Umbilical cord (tissue), 2 donors: ENCODE data around the gene SH3BP1. TPM values are rescaled to one million over a fixed set of nuclear protein-coding genes. Genes with fewer than 3 reads are reported as not detected.

ENCODE experiments used
- DNase-seq: peaks from one replicate; pipeline ENCODE4 v3.0.0-alpha.2; 2015; ENCODE audit warnings: low spot score
- total RNA-seq: library from RNA; depleted of rRNA; stranded (reverse); fragments of >200 nt; gene quantifications from one replicate; pipeline ENCODE4 v1.2.3, GENCODE V29; 2014; ENCODE audit warnings: low replicate concordance; ENCODE audit not compliant: insufficient read depth

Gene SH3BP1
- total RNA-seq, 1 donor from 2014 or later = 11.8 TPM

DNA sequence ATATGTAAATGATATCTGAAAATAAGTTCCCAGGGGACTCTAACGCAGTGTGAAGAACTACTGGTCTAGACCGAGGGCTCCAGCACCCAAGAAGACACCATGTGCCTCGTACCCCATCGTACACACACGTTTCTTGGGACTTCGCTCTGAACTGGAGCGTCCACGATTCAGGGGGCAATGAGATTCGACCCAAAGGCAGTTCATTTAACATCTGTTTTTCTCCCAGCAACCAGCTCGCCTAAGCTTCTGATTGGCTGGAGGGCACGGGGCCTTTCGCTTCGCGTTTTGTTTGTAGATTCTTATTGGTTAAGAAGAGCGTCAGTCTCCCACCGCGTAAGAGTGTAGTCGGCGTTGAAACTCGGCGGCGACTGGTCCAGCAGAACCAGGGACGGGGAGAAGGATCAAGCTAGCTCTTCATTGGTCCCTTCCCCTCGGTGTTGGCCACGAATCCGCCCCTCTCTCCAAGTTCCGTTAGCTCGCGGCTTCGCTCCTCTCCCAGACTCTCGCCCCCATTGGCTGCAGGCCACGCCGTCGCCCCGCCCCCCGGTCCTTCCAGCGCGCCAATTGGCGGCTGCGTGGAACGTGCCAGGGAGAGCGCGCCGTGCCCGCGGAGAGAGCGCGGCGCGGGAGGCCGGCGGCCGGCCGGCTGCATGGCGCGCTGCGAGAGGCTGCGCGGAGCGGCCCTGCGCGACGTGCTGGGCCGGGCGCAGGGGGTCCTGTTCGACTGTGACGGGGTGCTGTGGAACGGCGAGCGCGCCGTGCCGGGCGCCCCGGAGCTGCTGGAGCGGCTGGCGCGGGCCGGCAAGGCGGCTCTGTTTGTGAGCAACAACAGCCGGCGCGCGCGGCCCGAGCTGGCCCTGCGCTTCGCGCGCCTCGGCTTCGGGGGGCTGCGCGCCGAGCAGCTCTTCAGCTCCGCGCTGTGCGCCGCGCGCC is 18.9 kb downstream of the SH3BP1 start, which contains the start of gene PDXP:
Gene PDXP, plus strand, starts transcription at position 591 of the 933 bp plus-strand sequence. Its CDS starts 60 bp downstream, at position 651.
- DNase-seq = peak; percentile 100

DNA sequence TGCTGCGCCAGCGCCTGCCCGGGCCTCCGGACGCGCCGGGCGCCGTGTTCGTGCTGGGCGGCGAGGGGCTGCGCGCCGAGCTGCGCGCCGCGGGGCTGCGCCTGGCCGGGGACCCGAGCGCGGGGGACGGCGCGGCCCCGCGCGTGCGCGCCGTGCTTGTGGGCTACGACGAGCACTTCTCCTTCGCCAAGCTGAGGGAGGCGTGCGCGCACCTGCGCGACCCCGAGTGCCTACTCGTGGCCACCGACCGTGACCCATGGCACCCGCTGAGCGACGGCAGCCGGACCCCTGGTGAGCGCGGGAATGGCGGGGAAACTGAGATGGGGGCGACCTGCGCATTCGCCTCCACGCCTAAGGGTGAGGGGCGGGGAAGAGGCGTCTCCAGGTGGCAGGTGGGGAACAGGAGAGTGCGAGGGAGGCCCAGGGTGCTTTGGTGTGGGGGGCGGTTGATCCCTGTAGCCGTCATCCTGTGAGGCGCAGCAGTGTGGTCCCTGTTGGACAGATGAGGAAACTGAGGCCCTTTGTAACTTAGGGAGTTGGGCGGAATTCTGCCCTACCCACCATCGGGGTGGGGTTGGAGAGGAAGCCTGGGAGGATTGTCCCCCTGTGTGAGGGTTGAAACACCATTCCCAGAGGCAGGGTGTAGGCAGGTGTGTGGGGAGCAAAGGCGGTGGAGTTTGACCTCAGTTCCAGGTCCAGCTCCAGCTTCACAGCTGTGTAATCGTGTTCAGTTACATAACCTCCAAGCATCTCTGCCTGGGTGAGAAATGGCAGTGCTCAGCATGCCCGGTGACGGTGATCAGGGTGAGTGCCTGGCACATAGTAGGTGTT is 19.8 kb downstream of the SH3BP1 start:
- DNase-seq = no peak

DNA sequence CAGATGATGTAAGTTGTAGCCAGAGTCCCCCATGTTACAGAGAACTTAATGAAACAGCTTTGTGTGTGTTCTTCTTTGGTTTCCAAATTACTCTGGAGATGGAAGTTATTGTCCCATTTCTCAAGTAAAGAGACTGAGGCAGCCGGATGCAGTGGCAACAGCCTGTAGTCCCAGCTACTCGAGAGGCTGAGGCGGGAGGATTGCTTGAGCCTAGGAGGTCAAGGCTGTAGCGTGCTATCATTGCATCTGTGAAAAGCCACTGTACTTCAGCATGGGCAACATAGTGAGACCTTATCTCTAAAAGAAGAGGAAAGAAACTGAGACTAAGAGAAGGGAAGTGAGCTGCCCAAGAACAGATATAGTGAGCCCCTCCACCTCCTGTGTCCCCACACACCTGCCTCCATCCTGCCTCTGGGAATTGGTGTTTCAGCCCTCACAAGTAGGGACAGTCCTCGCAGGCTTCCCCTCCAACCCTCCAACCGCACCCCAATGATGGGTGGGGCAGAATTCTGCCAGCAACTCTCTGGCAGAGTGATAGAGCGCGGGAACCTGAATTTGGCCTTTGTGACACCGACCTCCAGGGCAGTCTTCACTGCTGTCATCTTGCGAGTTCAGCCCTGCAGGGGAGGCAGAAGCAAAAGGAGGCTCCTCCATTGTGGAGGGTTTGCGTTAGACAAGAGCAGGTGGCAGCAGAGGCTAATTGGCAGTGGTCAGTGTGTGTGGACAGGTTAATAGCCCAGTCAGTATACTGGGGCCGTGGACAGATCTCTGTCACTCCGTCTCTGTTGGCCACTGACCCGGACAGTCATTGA is 20.6 kb downstream of the SH3BP1 start:
- DNase-seq = no peak

DNA sequence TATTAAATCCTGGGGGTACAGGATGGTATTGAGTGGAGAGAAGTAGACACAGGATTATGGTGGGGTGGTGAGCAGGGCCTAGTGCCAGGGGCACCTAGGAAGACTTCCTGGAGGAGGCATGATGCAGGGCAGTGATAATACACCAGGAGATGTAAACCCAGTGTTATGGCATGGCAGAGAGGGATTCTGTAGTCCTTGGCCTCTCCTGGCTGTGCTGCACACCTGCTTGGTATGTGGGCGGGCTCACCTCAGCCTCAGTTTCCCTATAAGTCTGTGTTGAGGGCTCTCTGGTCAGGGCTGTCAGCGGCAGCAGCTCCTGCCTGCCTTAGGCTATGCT is 21.2 kb downstream of the SH3BP1 start:
- no peak for DNase-seq

DNA sequence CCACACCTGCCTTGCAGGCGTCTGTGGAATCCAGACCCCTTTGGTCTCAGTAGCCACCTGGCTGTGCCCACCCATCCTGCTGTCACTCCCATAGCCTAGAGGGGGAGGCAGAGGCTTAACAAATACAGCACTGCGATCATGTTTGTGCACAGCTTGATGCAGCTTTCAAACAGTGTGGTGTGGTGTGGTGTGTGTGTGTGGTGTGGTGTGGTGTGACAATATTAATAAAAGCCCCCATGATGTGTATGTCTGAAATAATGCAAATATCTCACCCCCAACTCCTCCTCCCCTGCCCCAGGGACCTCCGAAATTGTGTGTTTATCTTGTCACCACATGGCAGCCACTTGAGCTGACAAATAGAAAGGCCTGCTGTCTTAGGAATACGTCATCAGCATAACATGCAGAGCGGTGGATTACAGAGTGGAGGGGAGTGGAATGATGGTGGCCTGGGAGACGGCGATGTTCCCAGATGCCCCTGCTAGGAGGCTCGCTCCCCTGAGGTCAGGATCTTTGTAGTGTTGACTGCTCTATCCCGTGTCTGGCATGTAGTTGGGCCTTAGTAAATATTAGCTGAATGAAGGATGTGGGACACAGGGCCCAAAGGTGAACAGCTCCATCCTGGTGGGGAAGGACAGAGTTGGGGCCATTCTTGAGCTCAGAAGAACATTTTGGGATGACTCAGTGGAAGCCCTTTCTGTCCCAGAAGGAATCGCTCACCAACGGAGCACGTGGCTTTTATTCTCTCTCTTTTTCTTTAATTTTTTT is 21.9 kb downstream of the SH3BP1 start:
- DNase-seq = peak; percentile 85

DNA sequence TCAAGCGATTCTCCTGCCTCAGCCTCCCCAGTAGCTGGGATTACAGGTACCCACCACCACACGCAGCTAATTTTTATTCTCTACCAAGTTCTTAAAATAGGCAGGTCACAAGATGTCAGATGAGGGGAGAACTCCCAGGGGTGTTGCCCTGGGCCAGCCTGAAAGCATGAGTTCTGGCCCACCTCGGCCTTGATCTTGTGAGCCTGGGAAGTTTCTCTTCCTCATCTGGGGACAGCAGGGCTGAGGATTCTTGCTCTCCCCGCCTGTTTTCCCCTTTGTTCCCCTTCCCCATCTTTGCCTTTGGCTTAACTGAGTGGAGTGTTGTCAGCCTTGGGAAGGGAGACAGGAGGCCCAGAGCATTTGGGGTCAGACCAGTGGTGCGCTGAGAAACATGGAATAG is 22.6 kb downstream of the SH3BP1 start:
- DNase-seq = no peak

DNA sequence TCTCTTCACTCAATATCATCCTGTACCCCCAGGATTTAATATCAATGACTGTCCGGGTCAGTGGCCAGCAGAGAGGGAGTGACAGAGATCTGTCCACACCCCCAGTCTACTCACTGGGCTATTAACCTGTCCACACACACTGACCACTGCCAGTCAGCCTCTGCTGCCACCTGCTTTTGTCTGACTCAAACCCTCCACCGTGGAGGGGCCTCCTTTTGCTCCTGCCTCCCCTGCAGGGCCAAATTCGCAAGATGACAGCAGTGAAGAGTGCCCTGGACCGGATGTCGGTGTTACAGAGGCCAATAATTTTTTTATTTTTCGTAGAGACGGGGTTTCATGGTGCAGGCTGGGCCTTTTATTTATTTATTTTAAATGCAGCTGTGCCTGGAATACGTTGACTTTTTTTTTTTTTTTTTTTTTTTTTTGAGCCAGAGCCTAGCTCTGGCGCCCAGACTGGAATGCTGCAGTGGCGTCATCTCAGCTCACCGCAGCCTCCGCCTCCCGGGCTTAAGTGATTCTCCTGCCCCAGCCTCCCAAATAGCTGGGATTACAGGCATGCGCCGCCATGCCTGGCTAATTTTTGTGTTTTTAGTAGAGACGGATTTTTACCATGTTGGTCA is 24.2 kb downstream of the SH3BP1 start:
- DNase-seq = peak; percentile 58

DNA sequence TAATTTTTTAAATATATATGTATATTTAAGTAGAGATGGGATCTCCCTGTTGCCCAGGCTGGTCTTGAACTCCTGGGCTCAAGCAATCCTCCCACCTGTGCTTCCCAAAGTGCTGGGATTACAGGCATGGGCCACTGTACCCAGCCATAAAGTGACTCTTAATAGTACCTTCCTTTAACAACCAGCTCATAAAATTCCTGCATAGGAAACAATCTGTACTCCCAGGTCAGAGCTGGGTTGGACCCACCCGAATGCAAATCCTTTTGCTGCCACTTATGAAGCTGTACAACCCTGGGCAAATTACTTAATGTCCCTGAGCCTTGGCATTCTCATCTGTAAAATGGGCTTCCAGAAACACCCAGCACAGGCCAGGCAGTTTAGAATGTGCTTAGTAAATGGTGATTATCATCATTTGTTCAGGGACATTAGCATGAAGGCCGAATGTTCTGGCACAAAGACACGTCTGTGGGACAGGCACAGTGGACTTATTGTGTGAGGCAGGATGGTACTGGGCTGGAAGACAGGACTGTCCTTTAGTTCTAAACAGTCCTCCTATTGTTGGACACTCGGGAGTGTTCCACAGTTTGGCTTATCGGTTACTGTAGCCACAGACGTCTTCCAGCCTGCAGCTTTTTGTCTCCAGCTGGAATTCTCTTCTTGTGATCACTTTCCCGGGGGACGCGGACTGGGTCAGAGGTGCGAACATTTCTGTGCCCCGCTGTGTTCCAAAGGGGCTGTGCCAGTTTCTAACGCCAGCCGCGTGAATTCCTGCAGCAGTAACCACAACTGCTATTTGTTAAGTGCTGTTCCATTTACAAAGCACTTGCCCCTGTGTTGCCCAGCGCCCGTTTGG is 25.0 kb downstream of the SH3BP1 start:
- DNase-seq = no peak

DNA sequence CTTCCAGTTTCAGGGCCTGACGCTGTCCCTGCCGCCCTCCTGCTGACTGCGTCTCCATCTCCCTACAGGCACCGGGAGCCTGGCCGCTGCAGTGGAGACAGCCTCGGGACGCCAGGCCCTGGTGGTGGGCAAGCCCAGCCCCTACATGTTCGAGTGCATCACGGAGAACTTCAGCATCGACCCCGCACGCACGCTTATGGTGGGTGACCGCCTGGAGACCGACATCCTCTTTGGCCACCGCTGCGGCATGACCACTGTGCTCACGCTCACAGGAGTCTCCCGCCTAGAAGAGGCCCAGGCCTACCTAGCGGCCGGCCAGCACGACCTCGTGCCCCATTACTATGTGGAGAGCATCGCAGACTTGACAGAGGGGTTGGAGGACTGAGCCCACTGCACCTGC is 26.0 kb downstream of the SH3BP1 start:
- no peak for DNase-seq

DNA sequence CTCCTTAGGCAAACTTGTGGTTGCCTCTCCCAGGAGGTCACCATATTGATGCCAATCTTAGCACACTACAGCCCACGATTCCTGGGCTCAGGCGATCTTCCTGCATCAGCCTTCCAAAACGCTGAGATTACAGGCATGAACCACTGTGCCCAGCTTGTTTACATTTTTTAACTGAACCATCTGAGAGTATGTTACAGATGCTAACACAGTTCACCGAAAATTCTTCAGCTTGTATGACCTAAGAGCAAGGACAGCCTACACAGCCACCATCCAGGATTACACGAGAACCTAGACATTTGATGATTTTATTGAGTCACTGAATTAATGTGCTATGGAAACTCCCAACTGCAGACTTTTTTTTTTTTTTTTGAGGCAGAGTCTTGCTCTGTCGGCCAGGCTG is 30.1 kb downstream of the SH3BP1 start:
- DNase-seq = no peak

DNA sequence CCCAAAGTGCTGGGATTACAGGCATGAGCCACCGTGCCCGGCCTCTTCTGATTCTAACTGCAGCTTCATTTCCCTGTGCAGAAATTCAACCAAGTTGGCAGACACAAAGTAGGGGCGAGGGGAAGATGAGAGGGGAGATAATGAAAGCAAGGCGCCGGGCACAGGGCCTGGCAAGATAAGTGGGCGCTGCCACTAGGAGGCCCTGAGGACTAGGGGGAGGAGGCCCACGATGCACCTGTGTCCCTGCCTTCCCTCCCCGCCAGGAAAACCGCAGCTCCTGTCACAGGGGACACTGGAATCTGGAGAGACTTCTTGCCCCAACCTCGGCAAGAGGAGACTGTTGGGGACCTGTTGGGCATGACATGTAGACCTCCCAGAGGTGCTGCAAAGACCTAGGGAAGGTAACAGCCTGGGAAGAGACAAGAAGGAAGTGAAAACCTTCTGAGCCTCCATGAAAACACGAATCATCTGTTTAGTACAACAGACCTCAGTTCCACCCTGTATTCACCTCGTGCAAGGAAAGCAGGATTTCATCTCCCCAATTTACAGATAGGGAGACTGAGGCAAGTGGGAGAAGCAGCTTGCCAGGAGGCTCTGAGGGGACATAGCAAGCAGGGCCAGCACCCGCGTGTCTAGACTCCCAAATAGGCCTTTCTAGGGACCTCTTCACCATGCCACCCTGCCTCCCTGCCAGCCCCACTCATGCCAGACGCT is 32.9 kb downstream of the SH3BP1 start:
- DNase-seq = no peak

DNA sequence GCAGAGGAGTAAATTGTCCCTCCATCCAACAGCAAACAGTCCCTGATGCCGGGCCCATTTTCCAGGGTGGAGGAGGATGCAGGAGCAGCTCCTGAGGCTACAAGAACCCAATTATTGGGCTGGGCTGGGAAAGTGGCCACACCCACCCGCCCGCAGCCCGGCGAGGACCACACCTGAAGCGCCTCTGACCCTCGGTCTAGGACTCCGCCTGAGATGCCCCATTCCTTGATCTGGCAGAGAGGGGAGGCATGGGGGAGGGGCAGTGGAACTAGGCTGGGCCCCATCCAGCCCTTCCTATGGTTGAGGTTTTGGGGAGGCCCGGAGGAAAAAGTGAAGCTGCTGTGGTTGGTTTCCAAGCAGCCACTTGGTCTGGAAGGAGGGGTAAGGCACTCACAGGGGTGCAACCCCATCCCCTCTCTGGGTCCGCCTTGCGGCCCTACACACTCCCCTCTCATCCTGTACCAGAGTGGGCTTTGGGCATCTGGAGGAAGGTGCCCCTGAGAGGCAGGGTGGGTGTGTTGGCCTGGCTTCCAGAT is 33.5 kb downstream of the SH3BP1 start:
- DNase-seq = no peak

DNA sequence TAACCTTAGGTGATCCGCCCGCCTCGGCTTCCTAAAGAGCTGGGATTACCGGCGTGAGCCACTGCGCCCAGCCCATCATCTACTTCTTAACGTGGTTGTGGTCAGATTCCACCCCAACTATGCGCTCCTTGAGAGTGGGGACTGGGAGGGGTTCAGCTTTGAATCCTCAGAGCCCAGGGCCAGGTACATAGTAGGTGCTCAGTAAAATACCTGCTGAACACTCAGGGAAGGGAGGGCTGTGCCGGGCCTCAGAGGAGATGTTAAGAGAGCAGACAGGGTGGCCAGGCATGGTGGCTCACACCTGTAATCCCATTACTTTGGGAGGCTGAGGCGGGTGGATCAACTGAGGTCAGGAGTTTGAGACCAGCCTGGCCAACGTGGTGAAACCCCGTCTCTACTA is 34.8 kb downstream of the SH3BP1 start:
- DNase-seq = no peak

DNA sequence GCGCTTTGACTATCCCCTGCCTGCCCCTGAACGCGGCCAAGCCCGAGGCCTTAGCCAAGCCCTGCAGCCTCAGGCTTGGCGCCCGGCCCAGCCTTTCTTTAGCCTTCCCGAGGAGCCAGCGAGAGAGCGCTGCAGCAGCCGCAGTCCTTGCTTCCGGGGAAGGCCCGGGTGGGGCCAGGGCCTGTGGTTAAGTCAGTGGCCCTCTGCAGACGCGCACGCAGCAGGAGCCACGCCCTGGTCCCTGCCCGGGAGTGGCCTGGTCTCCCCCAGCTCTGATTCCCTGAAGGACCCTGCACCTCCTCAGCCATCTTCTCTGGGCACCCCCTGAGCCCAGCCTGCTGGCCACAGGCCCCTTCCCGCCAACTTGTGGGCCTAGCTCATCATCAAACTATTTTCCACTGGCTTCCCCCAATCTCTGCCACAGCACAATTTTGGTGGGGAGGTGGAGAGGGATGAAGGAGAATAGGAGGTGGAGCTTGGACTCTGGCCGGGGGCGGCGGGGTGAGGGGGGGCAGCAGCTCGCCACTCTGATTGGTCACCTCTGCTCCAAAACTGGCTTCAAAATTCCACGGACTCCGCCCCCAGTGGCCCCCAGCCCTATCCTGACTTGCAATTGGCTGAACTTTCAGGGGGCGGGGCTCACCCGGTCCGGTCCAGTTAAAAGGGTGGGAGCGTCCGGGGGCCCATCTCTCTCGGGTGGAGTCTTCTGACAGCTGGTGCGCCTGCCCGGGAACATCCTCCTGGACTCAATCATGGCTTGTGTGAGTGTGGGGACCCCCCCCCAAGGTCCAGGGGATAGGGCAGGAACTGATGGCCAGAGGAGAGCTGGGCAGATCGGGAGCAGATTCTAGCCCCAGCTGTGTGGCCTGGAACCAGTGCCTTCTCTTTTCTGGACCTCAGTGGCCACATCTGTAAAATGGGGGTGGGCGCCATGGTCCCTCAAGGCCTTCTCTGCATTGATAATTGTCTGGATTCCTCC is 35.8 kb downstream of the SH3BP1 start, which contains the start of gene LGALS1:
Gene LGALS1, plus strand, starts transcription at position 686 of the 979 bp plus-strand sequence. Its CDS starts 67 bp downstream, at position 753.
- DNase-seq = peak; percentile 97

DNA sequence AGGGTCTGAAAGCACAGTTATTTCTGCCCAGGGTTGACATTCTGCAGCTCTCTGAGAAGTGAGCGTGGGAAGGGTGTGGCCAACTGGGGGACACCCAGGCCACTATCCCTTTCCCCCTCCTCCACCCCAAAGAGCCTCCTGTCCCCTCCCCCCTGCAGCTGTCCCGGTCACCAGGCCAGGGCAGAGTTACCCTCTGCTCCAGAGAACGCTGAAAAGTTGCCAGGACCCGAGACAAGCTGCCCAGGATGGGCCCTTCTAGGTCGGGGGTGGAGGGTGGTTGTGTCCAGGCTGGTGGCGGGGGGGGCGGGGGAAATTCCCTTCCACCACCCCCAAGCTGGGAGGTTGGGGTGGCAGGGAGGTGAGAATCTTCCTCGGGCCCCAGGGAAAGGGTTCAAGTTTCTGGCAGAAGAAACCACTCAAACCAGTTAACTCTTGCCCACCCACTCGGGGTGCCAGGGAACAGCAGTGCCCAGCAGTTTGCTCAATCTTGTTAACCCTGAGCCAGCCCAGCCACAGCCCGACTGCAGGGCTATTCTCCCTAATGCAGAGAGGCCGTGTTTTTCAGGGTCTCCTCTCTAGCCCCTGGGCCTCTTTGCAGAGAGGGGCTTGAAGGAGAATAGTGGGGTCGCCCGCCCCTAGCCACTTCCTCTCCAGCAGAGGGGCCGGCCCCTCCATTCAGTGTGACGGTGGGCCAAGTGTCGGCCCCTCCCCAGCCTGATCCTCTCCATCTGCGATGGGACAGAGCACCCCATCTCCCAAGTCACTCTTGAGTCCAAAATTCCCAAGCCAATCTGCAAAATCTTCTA is 36.7 kb downstream of the SH3BP1 start:
- peak; percentile 41 for DNase-seq

DNA sequence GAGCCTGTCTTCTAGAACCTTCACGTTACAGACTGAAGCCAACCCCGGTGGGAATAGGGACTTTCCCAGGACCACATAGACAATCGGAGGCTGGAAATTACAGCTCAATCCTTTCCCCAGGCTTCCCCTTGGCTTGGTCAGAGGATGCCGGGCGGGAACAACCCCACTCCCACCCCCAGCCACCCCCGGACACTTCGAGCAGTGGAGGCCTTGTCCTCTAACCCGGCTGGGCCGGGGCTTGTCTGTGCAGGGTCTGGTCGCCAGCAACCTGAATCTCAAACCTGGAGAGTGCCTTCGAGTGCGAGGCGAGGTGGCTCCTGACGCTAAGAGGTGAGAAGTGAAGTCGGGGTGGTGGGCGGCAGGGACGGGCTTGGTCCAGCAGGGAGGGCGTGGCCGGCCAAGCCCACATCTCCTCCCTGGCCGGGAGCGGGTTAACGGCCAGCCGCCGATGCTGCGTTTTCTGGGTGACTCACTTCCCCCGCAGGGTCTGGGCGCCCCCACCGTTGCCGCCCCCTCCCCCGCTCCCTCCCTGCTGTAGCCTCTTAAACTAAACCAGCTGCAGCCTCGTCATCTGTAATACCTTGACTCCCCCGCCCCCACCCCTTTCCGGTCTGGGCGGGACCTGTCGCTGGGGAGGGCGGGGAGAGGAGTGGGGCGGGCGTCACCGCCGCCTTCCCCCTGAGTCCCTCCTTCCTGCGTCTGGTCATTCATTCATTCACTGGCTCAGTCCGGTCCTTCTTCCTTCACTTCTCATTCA is 37.4 kb downstream of the SH3BP1 start:
- DNase-seq = peak; percentile 95
